SU-DHL-6 (cell line): ENCODE measurements around the gene RPRD1B.

ENCODE experiments used
- EZH2phosphoT487 ChIP-seq: fragments of 200-600 bp; sonication (generic), shearing (Covaris generic); conservative IDR thresholded peaks from 2 replicates; pipeline ENCODE4 v1.6.1; 2018; ENCODE audit warnings: mild to moderate bottlenecking, antibody characterized with exemption, low read length, moderate library complexity, mixed read lengths
- TF ChIP-seq, protein P1 (sequence below): fragments of 200-600 bp; sonication (generic); IDR thresholded peaks from one replicate; pipeline ENCODE4 v1.5.1; 2017; ENCODE audit warnings: antibody characterized with exemption, mild to moderate bottlenecking, low read length, moderate library complexity; ENCODE audit not compliant: insufficient read depth, poor library complexity, severe bottlenecking

DNA sequence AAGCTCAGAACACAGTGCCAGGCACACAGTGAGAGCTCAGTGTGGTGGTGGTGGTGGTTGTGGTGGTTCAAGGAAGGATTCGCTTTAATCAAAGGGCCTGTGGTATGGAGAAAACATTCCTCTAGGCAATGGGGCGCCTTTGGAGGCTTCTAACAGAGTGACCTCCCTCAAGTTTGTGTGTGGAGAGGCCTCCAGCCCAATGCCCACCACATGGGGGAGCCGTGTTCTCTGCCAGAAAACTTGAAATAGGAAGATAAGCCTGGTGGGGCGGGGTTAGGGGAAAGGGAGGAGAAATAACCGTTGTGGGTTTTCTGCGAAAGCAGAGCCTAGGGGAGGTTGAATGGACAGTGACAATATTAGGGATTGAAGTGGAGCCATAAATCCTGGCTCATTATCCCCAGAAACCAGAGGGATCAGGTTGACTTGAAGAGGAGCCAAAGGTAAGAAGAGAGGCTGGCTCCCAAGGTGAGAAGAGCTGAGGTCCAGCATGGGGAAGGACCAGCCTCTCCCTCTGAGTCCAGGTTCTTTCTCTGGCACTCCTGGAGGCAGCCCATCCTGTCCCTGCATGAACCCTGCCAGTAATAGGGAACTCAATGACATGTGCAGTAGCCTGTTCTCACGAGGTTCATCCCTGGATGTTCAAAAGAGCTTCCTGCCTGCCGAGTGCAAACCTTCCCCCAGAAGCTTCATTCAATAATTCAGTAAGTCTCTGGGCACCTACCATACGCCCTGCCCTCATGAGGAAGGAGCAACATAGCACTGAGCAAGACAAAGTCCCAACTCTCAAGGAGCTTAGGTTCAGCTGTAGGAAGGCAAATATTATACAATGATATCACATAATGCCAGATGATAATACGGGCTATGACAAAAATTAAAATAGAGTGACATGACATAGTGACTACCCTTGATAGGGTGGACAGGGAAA, 80.1 kb downstream of the RPRD1B start:
- no peak for TF ChIP-seq EZH2phosphoT487
- TF ChIP-seq, protein P1, sequence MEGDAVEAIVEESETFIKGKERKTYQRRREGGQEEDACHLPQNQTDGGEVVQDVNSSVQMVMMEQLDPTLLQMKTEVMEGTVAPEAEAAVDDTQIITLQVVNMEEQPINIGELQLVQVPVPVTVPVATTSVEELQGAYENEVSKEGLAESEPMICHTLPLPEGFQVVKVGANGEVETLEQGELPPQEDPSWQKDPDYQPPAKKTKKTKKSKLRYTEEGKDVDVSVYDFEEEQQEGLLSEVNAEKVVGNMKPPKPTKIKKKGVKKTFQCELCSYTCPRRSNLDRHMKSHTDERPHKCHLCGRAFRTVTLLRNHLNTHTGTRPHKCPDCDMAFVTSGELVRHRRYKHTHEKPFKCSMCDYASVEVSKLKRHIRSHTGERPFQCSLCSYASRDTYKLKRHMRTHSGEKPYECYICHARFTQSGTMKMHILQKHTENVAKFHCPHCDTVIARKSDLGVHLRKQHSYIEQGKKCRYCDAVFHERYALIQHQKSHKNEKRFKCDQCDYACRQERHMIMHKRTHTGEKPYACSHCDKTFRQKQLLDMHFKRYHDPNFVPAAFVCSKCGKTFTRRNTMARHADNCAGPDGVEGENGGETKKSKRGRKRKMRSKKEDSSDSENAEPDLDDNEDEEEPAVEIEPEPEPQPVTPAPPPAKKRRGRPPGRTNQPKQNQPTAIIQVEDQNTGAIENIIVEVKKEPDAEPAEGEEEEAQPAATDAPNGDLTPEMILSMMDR: no peak
